ENCODE measurements around the gene ATF6. TPM values are rescaled to one million over a fixed set of nuclear protein-coding genes. Genes with fewer than 3 reads are reported as not detected.

ATF6 gene
- total and polyA plus RNA-seq, 9 of the 15 experiments (the other 6 are each of a cell fraction or from before 2014, with no cell fraction given), result 11.7 to 32.4 (median 20.4) TPM

- TF ChIP-seq, protein P1, sequence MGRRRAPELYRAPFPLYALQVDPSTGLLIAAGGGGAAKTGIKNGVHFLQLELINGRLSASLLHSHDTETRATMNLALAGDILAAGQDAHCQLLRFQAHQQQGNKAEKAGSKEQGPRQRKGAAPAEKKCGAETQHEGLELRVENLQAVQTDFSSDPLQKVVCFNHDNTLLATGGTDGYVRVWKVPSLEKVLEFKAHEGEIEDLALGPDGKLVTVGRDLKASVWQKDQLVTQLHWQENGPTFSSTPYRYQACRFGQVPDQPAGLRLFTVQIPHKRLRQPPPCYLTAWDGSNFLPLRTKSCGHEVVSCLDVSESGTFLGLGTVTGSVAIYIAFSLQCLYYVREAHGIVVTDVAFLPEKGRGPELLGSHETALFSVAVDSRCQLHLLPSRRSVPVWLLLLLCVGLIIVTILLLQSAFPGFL (CRISPR knock-in tag; IDR thresholded peaks at IDR 0.05), result no peak
- no peak for TF ChIP-seq ZNF830 (CRISPR knock-in tag; IDR thresholded peaks at IDR 0.05)
- no peak for TF ChIP-seq ZNF23 (CRISPR knock-in tag; IDR thresholded peaks at IDR 0.05)
- TF ChIP-seq ZNF143 (CRISPR knock-in tag; IDR thresholded peaks at IDR 0.05), result no peak
- no peak for TF ChIP-seq POLR2A (conservative IDR thresholded peaks at IDR 0.05)
- TF ChIP-seq, protein P2, sequence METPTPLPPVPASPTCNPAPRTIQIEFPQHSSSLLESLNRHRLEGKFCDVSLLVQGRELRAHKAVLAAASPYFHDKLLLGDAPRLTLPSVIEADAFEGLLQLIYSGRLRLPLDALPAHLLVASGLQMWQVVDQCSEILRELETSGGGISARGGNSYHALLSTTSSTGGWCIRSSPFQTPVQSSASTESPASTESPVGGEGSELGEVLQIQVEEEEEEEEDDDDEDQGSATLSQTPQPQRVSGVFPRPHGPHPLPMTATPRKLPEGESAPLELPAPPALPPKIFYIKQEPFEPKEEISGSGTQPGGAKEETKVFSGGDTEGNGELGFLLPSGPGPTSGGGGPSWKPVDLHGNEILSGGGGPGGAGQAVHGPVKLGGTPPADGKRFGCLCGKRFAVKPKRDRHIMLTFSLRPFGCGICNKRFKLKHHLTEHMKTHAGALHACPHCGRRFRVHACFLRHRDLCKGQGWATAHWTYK (CRISPR knock-in tag; IDR thresholded peaks at IDR 0.05), result no peak
- no peak for TF ChIP-seq ZC3H4 (CRISPR knock-in tag; IDR thresholded peaks at IDR 0.05; ENCODE audit: borderline replicate concordance)
- TF ChIP-seq, protein P3, sequence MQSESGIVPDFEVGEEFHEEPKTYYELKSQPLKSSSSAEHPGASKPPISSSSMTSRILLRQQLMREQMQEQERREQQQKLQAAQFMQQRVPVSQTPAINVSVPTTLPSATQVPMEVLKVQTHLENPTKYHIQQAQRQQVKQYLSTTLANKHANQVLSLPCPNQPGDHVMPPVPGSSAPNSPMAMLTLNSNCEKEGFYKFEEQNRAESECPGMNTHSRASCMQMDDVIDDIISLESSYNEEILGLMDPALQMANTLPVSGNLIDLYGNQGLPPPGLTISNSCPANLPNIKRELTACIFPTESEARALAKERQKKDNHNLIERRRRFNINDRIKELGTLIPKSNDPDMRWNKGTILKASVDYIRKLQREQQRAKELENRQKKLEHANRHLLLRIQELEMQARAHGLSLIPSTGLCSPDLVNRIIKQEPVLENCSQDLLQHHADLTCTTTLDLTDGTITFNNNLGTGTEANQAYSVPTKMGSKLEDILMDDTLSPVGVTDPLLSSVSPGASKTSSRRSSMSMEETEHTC (IDR thresholded peaks at IDR 0.05), result no peak
- no peak for TF ChIP-seq POLR2AphosphoS5 (IDR thresholded peaks at IDR 0.05; ENCODE audit: control insufficient read depth, insufficient read depth, low read depth, low read length)
These were observed 28.5 kb upstream of the ATF6 start (continued) for GRCh38 chr1:161737625-161738024.
